A549 (cell line): ENCODE data around the gene KRT15.

Experiments used
- CEBPB ChIP-seq, 2 experiments: fragments of >200 bp in 1 of 2; sonication (Bioruptor Twin) in 1 of 2; formaldehyde crosslinking in 1 of 2; IDR thresholded peaks; 2 replicates each; pipeline ENCODE4 v1.6.1; 2012 to 2016
- EP300 ChIP-seq, 2 experiments: fragments of >200 bp; sonication (Bioruptor Twin); formaldehyde crosslinking; IDR thresholded peaks; 2 replicates in 1 of 2; 3 replicates in 1 of 2; pipeline ENCODE4 v1.6.1; 2016 to 2017
- POLR2A ChIP-seq: IDR thresholded peaks from 2 replicates; pipeline ENCODE4 v1.6.1; 2012; ENCODE audit warnings: mild to moderate bottlenecking, low read length
- POLR2AphosphoS2 ChIP-seq: conservative IDR thresholded peaks from 2 replicates; pipeline ENCODE4 v1.6.1; 2012; ENCODE audit warnings: low read length, improper control_type of control experiment, inconsistent platforms
- RAD21 ChIP-seq, 2 experiments: fragments of >200 bp in 1 of 2; sonication (Bioruptor Twin) in 1 of 2; formaldehyde crosslinking in 1 of 2; IDR thresholded peaks in 1 of 2; conservative IDR thresholded peaks in 1 of 2; 2 replicates in 1 of 2; 3 replicates in 1 of 2; pipeline ENCODE4 v1.6.1; 2012 to 2018; ENCODE audit warnings: inconsistent platforms in 1 of 2
- RFX5 ChIP-seq: fragments of 450-650 bp; IDR thresholded peaks from 2 replicates; pipeline ENCODE4 v1.7.1; 2014; ENCODE audit warnings: antibody characterized with exemption, mild to moderate bottlenecking, moderate library complexity
- ZC3H11A ChIP-seq: fragments of 450-650 bp; IDR thresholded peaks from 2 replicates; pipeline ENCODE4 v1.6.1; 2014; ENCODE audit warnings: antibody characterized with exemption, mild to moderate bottlenecking
- TF ChIP-seq, protein P1 (sequence below): fragments of >200 bp; sonication (Bioruptor Twin); formaldehyde crosslinking; IDR thresholded peaks from 3 replicates; pipeline ENCODE4 v1.5.1; 2016
- TF ChIP-seq, protein P2 (sequence below): fragments of 200-600 bp; sonication (generic); IDR thresholded peaks from 2 replicates; pipeline ENCODE4 v1.6.1; 2016; ENCODE audit warnings: antibody characterized with exemption, mild to moderate bottlenecking, moderate library complexity

GRCh38 chr17:41516147-41516829, 2.4 kb downstream of the KRT15 start:
- TF ChIP-seq, protein P1, sequence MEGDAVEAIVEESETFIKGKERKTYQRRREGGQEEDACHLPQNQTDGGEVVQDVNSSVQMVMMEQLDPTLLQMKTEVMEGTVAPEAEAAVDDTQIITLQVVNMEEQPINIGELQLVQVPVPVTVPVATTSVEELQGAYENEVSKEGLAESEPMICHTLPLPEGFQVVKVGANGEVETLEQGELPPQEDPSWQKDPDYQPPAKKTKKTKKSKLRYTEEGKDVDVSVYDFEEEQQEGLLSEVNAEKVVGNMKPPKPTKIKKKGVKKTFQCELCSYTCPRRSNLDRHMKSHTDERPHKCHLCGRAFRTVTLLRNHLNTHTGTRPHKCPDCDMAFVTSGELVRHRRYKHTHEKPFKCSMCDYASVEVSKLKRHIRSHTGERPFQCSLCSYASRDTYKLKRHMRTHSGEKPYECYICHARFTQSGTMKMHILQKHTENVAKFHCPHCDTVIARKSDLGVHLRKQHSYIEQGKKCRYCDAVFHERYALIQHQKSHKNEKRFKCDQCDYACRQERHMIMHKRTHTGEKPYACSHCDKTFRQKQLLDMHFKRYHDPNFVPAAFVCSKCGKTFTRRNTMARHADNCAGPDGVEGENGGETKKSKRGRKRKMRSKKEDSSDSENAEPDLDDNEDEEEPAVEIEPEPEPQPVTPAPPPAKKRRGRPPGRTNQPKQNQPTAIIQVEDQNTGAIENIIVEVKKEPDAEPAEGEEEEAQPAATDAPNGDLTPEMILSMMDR: no peak
- no peak for TF ChIP-seq POLR2A
- TF ChIP-seq RAD21 (conservative IDR thresholded peaks at IDR 0.05 in 1 of 2, IDR thresholded peaks at IDR 0.05 in 1 of 2): no peak
- TF ChIP-seq CEBPB (IDR thresholded peaks at IDR 0.05): no peak
- TF ChIP-seq, protein P2, sequence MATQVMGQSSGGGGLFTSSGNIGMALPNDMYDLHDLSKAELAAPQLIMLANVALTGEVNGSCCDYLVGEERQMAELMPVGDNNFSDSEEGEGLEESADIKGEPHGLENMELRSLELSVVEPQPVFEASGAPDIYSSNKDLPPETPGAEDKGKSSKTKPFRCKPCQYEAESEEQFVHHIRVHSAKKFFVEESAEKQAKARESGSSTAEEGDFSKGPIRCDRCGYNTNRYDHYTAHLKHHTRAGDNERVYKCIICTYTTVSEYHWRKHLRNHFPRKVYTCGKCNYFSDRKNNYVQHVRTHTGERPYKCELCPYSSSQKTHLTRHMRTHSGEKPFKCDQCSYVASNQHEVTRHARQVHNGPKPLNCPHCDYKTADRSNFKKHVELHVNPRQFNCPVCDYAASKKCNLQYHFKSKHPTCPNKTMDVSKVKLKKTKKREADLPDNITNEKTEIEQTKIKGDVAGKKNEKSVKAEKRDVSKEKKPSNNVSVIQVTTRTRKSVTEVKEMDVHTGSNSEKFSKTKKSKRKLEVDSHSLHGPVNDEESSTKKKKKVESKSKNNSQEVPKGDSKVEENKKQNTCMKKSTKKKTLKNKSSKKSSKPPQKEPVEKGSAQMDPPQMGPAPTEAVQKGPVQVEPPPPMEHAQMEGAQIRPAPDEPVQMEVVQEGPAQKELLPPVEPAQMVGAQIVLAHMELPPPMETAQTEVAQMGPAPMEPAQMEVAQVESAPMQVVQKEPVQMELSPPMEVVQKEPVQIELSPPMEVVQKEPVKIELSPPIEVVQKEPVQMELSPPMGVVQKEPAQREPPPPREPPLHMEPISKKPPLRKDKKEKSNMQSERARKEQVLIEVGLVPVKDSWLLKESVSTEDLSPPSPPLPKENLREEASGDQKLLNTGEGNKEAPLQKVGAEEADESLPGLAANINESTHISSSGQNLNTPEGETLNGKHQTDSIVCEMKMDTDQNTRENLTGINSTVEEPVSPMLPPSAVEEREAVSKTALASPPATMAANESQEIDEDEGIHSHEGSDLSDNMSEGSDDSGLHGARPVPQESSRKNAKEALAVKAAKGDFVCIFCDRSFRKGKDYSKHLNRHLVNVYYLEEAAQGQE: no peak
- no peak for TF ChIP-seq EP300 (IDR thresholded peaks at IDR 0.05)
- no peak for TF ChIP-seq POLR2AphosphoS2
- no peak for TF ChIP-seq ZC3H11A
- no peak for TF ChIP-seq RFX5
